CD4-positive, alpha-beta T cell treated with Interleukin-17A for 1 hour (primary cell): ENCODE data around the gene GAL3ST3.

Source experiments
- DNase-seq: peaks from one replicate; pipeline ENCODE4 v3.0.0-alpha.2; 2020

The GAL3ST3 gene

GRCh38 chr11:66069715-66070603, 21.0 kb upstream of the GAL3ST3 start, which contains the start of gene PACS1:
Gene PACS1, plus strand, starts transcription at chr11:66070272. Its CDS starts 215 bp downstream, at chr11:66070487.
- peak; percentile 86 for DNase-seq

GRCh38 chr11:66068923-66069714, 20.2 kb upstream of the GAL3ST3 start:
- DNase-seq, result peak; percentile 54

GRCh38 chr11:66068154-66068821, 19.3 kb upstream of the GAL3ST3 start:
- DNase-seq, result peak; percentile 83

- no peak for DNase-seq
These were observed 18.7 kb upstream of the GAL3ST3 start for GRCh38 chr11:66067640-66068039.

- no peak for DNase-seq
These were observed 17.8 kb upstream of the GAL3ST3 start for GRCh38 chr11:66066751-66067150.

GRCh38 chr11:66064571-66064970, 15.6 kb upstream of the GAL3ST3 start:
- no peak for DNase-seq

GRCh38 chr11:66063900-66064299, 14.9 kb upstream of the GAL3ST3 start:
- DNase-seq, result no peak

GRCh38 chr11:66062408-66062807, 13.4 kb upstream of the GAL3ST3 start:
- DNase-seq, result no peak

- DNase-seq, result no peak
These were observed 12.3 kb upstream of the GAL3ST3 start for GRCh38 chr11:66061268-66061667.

- DNase-seq, result no peak
These were observed 11.2 kb upstream of the GAL3ST3 start for GRCh38 chr11:66059966-66060680.

- no peak for DNase-seq
These were observed 7.5 kb upstream of the GAL3ST3 start for GRCh38 chr11:66056501-66056900.

- no peak for DNase-seq
These were observed 6.1 kb upstream of the GAL3ST3 start for GRCh38 chr11:66055021-66055420.

- DNase-seq, result no peak
These were observed 3.7 kb upstream of the GAL3ST3 start for GRCh38 chr11:66052664-66052982.

GRCh38 chr11:66051766-66052663, 3.1 kb upstream of the GAL3ST3 start, which contains the start of gene SF3B2:
Gene SF3B2, plus strand, starts transcription at chr11:66052364. Its CDS starts 21 bp downstream, at chr11:66052385.
- peak; percentile 97 for DNase-seq

- DNase-seq, result no peak
These were observed 2.4 kb upstream of the GAL3ST3 start for GRCh38 chr11:66051371-66051765.

GRCh38 chr11:66050581-66051231, 1.7 kb upstream of the GAL3ST3 start:
- DNase-seq, result no peak

- no peak for DNase-seq
These were observed 1.2 kb downstream of the GAL3ST3 start for GRCh38 chr11:66047541-66048365.

- no peak for DNase-seq
These were observed 2.1 kb downstream of the GAL3ST3 start for GRCh38 chr11:66046901-66047300.

- DNase-seq, result peak; percentile 86
These were observed 3.8 kb downstream of the GAL3ST3 start for GRCh38 chr11:66045177-66045639.

GRCh38 chr11:66044757-66045156, 4.2 kb downstream of the GAL3ST3 start:
- no peak for DNase-seq
